Nephron progenitor cell (in vitro differentiated cells): ENCODE data around the gene MC3R.
A peak's percentile ranks its signal among the peaks of the same experiment; 100 is the strongest.

Experiments
- DNase-seq: peaks from one replicate; pipeline ENCODE4 v3.0.0; 2021
- H3K27ac Mint-ChIP-seq: 2 replicates; pipeline ENCODE4 v1.8.0; 2021; ENCODE audit warnings: mild to moderate bottlenecking, moderate library complexity, mixed read lengths
- H3K27me3 Mint-ChIP-seq: 2 replicates; pipeline ENCODE4 v1.8.0; 2021; ENCODE audit warnings: mild to moderate bottlenecking, low read depth, mixed read lengths; ENCODE audit not compliant: poor library complexity
- H3K36me3 Mint-ChIP-seq: 2 replicates; pipeline ENCODE4 v1.8.0; 2021; ENCODE audit warnings: low read depth, mixed read lengths
- H3K4me1 Mint-ChIP-seq: 2 replicates; pipeline ENCODE4 v1.8.0; 2021; ENCODE audit warnings: mixed read lengths
- H3K4me3 Mint-ChIP-seq: 2 replicates; pipeline ENCODE4 v1.8.0; 2021; ENCODE audit warnings: mild to moderate bottlenecking, moderate library complexity, mixed read lengths
- H3K9me3 Mint-ChIP-seq: 2 replicates; pipeline ENCODE4 v1.8.0; 2021; ENCODE audit warnings: mild to moderate bottlenecking, moderate library complexity, mixed read lengths
- TF ChIP-seq, protein P1 (sequence below): fragments of 200-600 bp; sonication (generic); IDR thresholded peaks from 2 replicates; pipeline ENCODE4 v1.5.0; 2021; ENCODE audit warnings: antibody characterized with exemption

The MC3R gene

DNA sequence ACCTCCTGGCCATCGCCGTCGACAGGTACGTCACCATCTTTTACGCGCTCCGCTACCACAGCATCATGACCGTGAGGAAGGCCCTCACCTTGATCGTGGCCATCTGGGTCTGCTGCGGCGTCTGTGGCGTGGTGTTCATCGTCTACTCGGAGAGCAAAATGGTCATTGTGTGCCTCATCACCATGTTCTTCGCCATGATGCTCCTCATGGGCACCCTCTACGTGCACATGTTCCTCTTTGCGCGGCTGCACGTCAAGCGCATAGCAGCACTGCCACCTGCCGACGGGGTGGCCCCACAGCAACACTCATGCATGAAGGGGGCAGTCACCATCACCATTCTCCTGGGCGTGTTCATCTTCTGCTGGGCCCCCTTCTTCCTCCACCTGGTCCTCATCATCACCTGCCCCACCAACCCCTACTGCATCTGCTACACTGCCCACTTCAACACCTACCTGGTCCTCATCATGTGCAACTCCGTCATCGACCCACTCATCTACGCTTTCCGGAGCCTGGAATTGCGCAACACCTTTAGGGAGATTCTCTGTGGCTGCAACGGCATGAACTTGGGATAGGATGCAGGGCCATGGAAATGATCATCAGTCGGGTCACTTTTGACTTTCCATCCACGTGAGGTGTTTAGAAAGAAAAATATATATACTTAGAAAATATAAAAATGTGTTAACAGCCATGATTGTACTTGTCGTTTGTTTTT is 868 bp downstream of the MC3R start:
- TF ChIP-seq, protein P1, sequence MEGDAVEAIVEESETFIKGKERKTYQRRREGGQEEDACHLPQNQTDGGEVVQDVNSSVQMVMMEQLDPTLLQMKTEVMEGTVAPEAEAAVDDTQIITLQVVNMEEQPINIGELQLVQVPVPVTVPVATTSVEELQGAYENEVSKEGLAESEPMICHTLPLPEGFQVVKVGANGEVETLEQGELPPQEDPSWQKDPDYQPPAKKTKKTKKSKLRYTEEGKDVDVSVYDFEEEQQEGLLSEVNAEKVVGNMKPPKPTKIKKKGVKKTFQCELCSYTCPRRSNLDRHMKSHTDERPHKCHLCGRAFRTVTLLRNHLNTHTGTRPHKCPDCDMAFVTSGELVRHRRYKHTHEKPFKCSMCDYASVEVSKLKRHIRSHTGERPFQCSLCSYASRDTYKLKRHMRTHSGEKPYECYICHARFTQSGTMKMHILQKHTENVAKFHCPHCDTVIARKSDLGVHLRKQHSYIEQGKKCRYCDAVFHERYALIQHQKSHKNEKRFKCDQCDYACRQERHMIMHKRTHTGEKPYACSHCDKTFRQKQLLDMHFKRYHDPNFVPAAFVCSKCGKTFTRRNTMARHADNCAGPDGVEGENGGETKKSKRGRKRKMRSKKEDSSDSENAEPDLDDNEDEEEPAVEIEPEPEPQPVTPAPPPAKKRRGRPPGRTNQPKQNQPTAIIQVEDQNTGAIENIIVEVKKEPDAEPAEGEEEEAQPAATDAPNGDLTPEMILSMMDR: no peak
- Mint-ChIP-seq H3K4me1 (no peaks in the 10 kb centered on the region), H3K4me3 (no peak overlapping the region), H3K27ac (no peak overlapping the region), H3K36me3 (no peaks in the 10 kb centered on the region), H3K9me3 (peaks cover 55% of the 10 kb centered on the region), H3K27me3 (peaks cover 11% of the 10 kb centered on the region)
- peak; percentile 44 for DNase-seq

DNA sequence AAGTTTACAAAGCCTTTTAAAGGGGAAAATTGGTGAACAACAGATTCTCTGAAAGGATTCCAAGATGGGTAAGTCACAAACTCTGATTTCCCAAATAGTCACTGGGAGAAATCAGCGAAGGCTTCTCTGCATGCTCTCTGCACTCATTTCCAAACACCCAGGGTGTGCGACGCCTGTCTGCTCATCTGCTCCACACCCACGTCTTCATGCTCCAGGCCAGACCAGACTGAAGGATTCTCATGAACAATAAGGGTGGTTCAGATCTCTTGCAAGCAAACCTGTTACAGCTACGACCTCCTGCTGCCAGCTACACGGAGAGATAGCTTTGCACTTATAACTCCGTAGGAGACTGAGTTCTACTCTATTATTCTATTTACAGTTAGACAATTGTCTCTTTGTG is 1.4 kb downstream of the MC3R start:
- Mint-ChIP-seq H3K36me3 (no peaks in the 10 kb centered on the region), H3K27me3 (peaks cover 11% of the 10 kb centered on the region), H3K4me3 (no peak overlapping the region), H3K4me1 (no peaks in the 10 kb centered on the region), H3K9me3 (peaks cover 59% of the 10 kb centered on the region), H3K27ac (no peak overlapping the region)
- TF ChIP-seq, protein P1: no peak
- no peak for DNase-seq

DNA sequence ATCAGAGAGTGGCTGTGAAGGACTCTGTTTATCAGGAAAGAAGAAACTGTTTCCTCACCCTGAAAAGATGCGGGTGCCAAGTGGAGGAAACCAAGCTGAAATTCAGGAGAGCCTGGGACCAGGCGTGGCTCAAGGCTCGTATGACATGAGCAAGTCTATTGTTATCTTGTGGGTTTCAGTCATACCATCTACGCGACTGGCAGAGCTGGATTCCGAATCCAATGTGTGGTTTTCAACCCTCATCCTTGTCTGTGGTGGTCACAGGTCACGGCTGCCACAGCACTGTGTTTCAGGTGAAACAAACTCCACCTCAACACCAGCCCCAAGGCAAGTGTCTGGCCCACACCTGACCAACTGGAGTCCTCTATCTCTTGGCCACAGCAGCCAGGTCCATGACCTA is 9.1 kb downstream of the MC3R start:
- H3K27ac Mint-ChIP-seq: no peak overlapping the region
- H3K36me3 Mint-ChIP-seq: no peaks in the 10 kb centered on the region
- peaks cover 7% of the 10 kb centered on the region for H3K27me3 Mint-ChIP-seq
- H3K9me3 Mint-ChIP-seq: peaks cover 75% of the 10 kb centered on the region
- no peak for DNase-seq
- TF ChIP-seq, protein P1: no peak
- H3K4me3 Mint-ChIP-seq: no peak overlapping the region
- no peaks in the 10 kb centered on the region for H3K4me1 Mint-ChIP-seq

DNA sequence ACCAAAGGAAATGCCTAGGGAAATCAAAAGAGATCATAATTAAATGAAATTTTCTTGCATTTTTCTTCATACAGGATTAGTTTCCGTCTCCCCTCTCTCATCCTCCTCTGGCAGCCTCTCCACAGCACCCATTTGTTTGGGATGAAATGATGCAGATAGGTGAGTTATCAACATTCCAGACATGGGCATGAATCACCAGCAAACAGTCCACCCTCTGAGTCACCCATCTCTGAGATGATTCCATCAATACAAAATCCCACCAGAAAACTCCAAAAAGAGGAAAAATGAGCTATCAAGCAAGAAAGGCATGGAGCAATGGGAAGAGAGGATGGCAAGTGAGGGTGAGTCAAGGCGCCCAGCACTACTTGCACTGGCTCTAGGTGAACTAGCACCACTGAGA is 11.4 kb downstream of the MC3R start:
- TF ChIP-seq, protein P1: no peak
- H3K9me3 Mint-ChIP-seq: peaks cover 79% of the 10 kb centered on the region
- no peak overlapping the region for H3K4me3 Mint-ChIP-seq
- no peaks in the 10 kb centered on the region for H3K36me3 Mint-ChIP-seq
- H3K27ac Mint-ChIP-seq: no peak overlapping the region
- no peak for DNase-seq
- H3K27me3 Mint-ChIP-seq: peaks cover 4% of the 10 kb centered on the region
- H3K4me1 Mint-ChIP-seq: no peaks in the 10 kb centered on the region

DNA sequence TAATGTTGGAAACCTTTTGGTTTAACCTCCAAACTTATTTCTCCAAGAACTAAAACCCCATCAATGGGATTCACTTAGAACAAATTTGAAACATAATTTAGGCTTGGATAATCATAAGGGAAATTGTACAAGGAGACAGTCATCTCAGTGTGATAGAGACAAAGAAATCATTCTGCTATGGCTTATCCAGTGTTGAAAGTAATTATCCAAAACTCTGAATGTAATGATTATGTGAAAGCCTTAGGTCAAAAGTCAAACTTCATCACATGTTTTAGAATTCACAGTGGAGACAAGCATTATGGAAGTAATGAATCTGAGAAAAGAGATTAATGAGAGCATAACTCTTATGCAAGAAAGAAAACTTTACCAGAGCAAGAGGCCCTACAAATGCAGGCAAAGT is 20.0 kb downstream of the MC3R start:
- no peak overlapping the region for H3K27ac Mint-ChIP-seq
- no peaks in the 10 kb centered on the region for H3K36me3 Mint-ChIP-seq
- no peaks in the 10 kb centered on the region for H3K4me1 Mint-ChIP-seq
- peaks cover 80% of the 10 kb centered on the region for H3K9me3 Mint-ChIP-seq
- H3K27me3 Mint-ChIP-seq: peaks cover 3% of the 10 kb centered on the region
- TF ChIP-seq, protein P1: no peak
- DNase-seq: no peak
- no peak overlapping the region for H3K4me3 Mint-ChIP-seq

DNA sequence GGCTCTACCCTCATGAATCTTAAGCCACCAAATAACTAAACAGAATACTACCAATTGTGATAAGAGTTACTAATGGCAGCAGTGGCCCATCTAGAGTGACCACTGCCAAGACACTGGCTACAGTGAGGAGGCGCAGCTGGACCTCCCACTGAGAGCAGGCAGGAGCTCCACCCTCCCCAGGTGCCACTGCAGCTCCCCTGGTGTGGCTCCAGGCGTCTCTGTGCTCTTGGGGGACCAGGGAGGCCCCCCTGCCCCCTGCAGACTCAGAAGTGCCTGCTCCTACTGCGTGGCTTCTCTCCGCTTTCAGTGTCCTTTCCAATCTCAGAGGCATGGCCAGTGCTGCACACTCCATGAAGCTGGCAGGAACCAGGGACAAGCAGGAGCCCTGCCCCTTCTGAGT is 23.4 kb downstream of the MC3R start:
- Mint-ChIP-seq H3K9me3 (peaks cover 80% of the 10 kb centered on the region), H3K27me3 (no peaks in the 10 kb centered on the region), H3K27ac (no peak overlapping the region), H3K36me3 (no peaks in the 10 kb centered on the region), H3K4me1 (no peaks in the 10 kb centered on the region), H3K4me3 (no peak overlapping the region)
- no peak for DNase-seq
- TF ChIP-seq, protein P1: no peak
